Cardiac muscle cell (in vitro differentiated cells and primary cell): ENCODE data around the gene OR7C1. TPM values are rescaled to one million over a fixed set of nuclear protein-coding genes. Genes with fewer than 3 reads are reported as not detected.
A peak's percentile ranks its signal among the peaks of the same experiment; 100 is the strongest.

Experiments
- DNase-seq, 2 donors: peaks; one replicate each; pipeline versions ENCODE4 v3.0.0 to v3.0.0-alpha.2; 2010 to 2017; ENCODE audit warnings: low read depth in 1 of 2, low spot score in 1 of 2
- H3K27ac ChIP-seq: fragments of 200-600 bp; sonication (generic); 2 replicates; pipeline ENCODE4 v1.5.1; 2016
- H3K27me3 ChIP-seq: fragments of 200-600 bp; sonication (generic); 2 replicates; pipeline ENCODE4 v1.6.0; 2016; ENCODE audit warnings: control low read depth
- H3K36me3 ChIP-seq: fragments of 200-600 bp; sonication (generic); 2 replicates; pipeline ENCODE4 v1.5.1; 2016; ENCODE audit warnings: control low read depth
- H3K4me1 ChIP-seq: fragments of 200-600 bp; sonication (generic); 2 replicates; pipeline ENCODE4 v1.8.1; 2017; ENCODE audit warnings: low read depth, mild to moderate bottlenecking, mixed run types
- H3K4me3 ChIP-seq: fragments of 200-600 bp; sonication (generic); 2 replicates; pipeline ENCODE4 v1.5.1; 2016; ENCODE audit warnings: mild to moderate bottlenecking
- H3K9me3 ChIP-seq: fragments of 200-600 bp; sonication (generic); 2 replicates; pipeline ENCODE4 v1.5.1; 2017; ENCODE audit warnings: low read depth, mild to moderate bottlenecking, control low read depth
- polyA plus RNA-seq: library from polyadenylated mRNA; unstranded; fragments of >200 nt; fragmentation: Nextera tagmentation; extraction: Ambion mirVana; gene quantifications from 2 replicates; pipeline ENCODE4 v1.2.1, GENCODE V29; 2016
- total RNA-seq: library from RNA; depleted of rRNA; stranded (reverse); fragments of >200 nt; gene quantifications from 2 replicates; pipeline ENCODE4 v1.2.3, GENCODE V29; 2016
- TF ChIP-seq, protein P1 (sequence below): IDR thresholded peaks from 2 replicates; pipeline ENCODE4 v1.5.1; 2012; ENCODE audit warnings: low read depth, mild to moderate bottlenecking, low read length

OR7C1 gene
- total and polyA plus RNA-seq, 2 experiments from 2014 or later: not detected

DNA sequence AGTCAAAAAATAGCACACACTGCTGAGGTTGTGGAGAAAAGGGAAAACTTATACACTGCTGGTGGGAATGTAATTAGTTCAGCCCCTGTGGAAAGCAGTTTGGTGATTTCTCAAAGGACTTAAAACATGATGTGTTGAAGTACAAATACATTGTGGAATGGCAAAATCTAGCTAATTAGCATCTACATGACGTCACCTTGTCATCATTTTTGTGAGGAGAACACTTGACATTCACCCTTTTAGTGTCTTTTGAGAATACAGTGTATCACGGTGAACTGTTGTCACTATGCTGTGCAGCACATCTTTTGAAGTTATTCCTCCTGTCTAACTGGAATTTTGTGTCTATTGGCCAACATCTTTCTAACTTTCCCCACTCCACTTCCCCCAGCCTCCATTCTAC is 8.2 kb upstream of the OR7C1 start:
- H3K4me3 ChIP-seq: no peak overlapping the region
- H3K9me3 ChIP-seq: no peaks in the 10 kb centered on the region
- H3K36me3 ChIP-seq: no peaks in the 10 kb centered on the region
- no peaks in the 10 kb centered on the region for H3K4me1 ChIP-seq
- TF ChIP-seq, protein P1, sequence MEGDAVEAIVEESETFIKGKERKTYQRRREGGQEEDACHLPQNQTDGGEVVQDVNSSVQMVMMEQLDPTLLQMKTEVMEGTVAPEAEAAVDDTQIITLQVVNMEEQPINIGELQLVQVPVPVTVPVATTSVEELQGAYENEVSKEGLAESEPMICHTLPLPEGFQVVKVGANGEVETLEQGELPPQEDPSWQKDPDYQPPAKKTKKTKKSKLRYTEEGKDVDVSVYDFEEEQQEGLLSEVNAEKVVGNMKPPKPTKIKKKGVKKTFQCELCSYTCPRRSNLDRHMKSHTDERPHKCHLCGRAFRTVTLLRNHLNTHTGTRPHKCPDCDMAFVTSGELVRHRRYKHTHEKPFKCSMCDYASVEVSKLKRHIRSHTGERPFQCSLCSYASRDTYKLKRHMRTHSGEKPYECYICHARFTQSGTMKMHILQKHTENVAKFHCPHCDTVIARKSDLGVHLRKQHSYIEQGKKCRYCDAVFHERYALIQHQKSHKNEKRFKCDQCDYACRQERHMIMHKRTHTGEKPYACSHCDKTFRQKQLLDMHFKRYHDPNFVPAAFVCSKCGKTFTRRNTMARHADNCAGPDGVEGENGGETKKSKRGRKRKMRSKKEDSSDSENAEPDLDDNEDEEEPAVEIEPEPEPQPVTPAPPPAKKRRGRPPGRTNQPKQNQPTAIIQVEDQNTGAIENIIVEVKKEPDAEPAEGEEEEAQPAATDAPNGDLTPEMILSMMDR: no peak
- H3K27me3 ChIP-seq: no peaks in the 10 kb centered on the region
- no peak for DNase-seq
- no peak overlapping the region for H3K27ac ChIP-seq

DNA sequence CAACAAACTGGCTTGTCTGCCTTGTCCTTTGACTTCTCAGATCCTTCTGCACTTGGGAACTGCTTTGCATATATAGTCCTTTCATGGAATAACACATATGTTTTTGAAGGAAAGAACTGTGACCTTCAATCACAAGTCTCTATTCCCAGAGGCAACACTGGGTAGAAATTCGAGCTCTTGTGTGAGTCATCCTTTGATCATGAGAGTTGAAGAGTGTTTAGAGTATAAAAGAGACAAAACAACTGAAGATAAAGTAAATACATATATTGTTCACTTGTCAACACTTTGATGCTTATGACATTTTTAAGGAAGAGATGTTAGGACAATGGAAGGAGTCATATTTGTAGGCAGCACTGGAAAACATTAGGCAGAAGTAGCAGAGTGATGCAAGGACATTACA is 5.2 kb upstream of the OR7C1 start:
- Histone ChIP-seq H3K27ac (no peak overlapping the region), H3K9me3 (no peaks in the 10 kb centered on the region), H3K36me3 (no peaks in the 10 kb centered on the region), H3K4me3 (no peak overlapping the region), H3K27me3 (no peaks in the 10 kb centered on the region), H3K4me1 (no peaks in the 10 kb centered on the region)
- TF ChIP-seq, protein P1: no peak
- no peak for DNase-seq

DNA sequence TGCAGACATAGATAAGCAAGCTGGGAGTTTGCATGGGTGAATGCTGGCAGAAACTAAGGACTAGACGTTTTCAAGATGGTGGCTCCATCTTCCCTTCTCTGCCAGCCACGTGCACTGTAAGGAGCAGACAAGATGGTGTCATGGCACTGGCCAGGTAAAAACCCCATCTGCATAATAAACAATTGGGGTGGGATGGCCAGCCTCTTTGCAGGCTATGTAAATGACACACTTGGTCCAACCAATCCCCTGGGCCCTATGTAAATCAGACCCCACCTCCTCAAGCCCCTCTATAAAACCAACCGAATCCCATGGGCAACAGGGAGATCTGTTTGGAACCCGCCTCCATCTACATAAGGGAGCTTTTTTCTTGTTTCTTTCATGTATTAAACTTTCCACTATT is 2.4 kb upstream of the OR7C1 start:
- H3K27me3 ChIP-seq: no peaks in the 10 kb centered on the region
- no peaks in the 10 kb centered on the region for H3K36me3 ChIP-seq
- DNase-seq: no peak
- no peak overlapping the region for H3K4me3 ChIP-seq
- no peaks in the 10 kb centered on the region for H3K9me3 ChIP-seq
- H3K27ac ChIP-seq: no peak overlapping the region
- TF ChIP-seq, protein P1: no peak
- no peaks in the 10 kb centered on the region for H3K4me1 ChIP-seq

DNA sequence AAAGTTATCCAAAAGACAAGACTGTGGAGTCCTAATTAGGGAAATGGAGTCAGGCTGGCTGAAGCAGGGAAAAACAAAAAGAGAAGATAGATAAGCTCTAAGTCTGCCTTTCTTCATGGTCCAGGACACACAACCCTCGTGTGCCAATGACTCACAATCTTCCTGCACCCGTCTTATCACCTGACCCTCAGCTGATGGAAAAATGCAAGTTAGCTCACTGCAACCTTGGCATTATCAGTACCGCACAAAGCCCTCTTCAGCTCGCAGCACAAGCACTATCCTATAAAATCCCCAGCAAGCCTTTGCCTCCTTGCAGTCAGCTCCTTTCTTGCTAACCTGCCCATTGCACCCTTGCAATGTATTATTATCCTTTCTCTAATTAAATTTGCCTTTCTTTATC is 4.3 kb downstream of the OR7C1 start:
- H3K4me3 ChIP-seq: no peak overlapping the region
- no peak overlapping the region for H3K27ac ChIP-seq
- no peaks in the 10 kb centered on the region for H3K36me3 ChIP-seq
- peak in 1 of 2 donors; percentile 10 for DNase-seq
- H3K27me3 ChIP-seq: no peaks in the 10 kb centered on the region
- no peaks in the 10 kb centered on the region for H3K4me1 ChIP-seq
- TF ChIP-seq, protein P1: no peak
- H3K9me3 ChIP-seq: no peaks in the 10 kb centered on the region

DNA sequence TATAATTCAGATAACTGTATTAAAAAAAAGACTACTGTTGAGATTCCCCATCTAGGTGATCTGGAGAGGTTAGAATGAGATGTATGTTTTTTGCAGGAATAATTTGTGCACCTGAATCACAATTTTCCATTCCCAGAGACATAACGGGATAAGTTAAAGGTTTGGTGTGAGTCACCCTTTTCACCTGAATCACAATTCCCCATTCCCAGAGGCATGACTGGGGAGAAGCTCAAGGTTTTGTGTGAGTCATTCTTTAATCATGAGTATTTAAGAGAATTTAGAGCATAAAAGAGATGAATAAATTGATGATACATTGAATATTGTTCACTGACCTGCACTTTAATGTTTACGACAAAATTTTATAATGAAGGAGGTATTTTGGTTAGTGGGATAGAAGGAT is 9.0 kb downstream of the OR7C1 start:
- no peak for DNase-seq
- no peak overlapping the region for H3K27ac ChIP-seq
- H3K9me3 ChIP-seq: no peaks in the 10 kb centered on the region
- TF ChIP-seq, protein P1: no peak
- no peaks in the 10 kb centered on the region for H3K36me3 ChIP-seq
- H3K4me1 ChIP-seq: no peaks in the 10 kb centered on the region
- no peaks in the 10 kb centered on the region for H3K27me3 ChIP-seq
- no peak overlapping the region for H3K4me3 ChIP-seq

DNA sequence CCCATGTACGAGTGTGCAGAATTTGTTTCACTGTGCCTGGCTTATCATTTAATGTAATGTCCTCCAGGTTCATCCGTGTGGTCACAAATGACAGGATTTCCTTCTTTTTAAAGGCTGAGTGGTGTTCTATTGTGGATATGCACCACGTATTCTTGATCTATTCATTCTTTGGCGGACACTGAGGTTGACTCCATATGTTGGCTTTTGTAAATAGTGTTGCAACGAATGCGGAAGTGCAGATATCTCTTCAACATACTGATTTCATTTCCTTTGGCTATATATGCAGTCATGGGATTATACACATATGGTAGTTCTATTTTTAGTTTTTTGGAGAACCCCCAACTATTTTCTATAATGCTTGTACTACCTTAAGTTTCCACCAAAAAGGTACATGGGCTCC is 13.0 kb downstream of the OR7C1 start:
- Histone ChIP-seq H3K36me3 (no peaks in the 10 kb centered on the region), H3K27ac (no peak overlapping the region), H3K9me3 (no peaks in the 10 kb centered on the region), H3K27me3 (no peaks in the 10 kb centered on the region), H3K4me3 (no peak overlapping the region), H3K4me1 (no peaks in the 10 kb centered on the region)
- peak in 1 of 2 donors; percentile 38 for DNase-seq
- TF ChIP-seq, protein P1: no peak
